HG02840 (cell line): ENCODE data around the gene TUBA3D.
"Not testable (repeated sequence)": the region's sequence is repeated elsewhere in the genome, so short reads cannot be mapped to it uniquely, and the experiment has no call there.

Source experiments
- ATAC-seq: cut with Tn5 transposase; IDR thresholded peaks from one replicate; pipeline ENCODE4 v1.9.1; 2021; ENCODE audit warnings: mild to moderate bottlenecking, moderate library complexity, moderate number of reproducible peaks; ENCODE audit not compliant: unreplicated experiment, low FRiP score

Gene TUBA3D

DNA sequence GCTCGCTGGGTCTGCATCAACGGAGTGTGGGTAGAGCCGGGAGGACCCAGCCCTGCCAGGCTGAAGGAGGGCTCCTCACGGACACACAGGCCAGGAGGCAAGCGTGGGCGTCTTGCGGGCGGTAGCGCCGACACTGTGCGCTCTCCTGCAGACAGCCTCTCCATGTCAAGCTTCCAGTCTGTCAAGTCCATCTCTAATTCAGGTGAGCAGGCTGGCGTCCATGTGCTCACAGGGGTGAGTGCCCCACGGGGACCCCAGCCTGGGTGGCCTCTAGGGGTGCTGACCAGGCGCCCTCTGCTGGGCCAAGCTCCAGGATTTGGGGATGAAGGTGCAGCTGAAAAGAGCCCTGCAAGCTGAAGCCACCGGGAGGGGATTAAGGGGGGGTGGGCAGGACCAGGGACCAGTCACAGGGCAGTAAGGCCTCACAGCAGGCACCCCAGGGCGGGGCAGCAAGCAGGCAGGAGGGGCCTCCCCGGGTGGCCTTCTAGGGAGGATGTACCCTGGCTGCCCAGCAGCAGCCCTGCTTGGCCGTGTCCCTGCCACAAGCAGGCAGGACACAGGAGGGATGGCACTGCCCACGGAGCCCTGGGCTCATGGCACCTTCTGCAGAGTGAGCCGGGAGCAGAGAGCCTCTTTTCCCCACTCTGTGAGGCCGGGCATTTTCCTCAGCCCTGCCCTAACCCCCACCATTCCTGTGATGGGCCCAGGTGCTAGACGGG is 54.9 kb downstream of the TUBA3D start:
- not testable (repeated sequence) for ATAC-seq

DNA sequence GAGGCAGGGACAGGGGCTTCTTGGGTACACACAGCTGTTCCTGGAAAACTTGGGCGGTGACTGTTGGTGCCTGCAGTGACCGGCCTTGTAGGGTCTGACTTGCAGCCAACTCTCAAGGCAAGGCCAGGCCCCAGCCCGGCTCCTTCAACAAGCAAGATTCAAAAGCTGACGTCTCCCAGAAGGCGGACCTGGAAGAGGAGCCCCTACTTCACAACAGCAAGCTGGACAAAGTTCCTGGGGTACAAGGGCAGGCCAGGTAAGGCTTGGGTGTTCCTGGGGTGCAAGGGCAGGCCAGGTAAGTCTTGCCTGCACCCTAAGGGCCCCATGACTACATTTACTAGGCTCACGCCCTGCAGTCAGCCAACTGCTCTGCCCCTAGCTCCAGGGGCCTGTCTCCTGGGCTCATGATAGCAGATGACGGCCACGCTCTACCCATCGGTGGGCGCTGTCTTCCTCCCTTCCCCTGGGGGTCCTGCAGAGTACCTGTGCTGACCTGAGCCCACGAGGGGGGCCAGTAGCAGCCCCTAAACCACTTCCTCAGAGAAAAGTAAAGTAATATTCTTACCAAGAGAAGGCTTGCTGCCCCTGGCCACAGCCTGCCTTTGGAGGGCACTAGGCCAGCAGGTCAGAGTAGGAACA is 55.7 kb downstream of the TUBA3D start:
- ATAC-seq, result not testable (repeated sequence)
